ENCODE results near the gene INPP5J.
A peak's percentile ranks its signal among the peaks of the same experiment; 100 is the strongest.
"Not testable (repeated sequence)": the region's sequence is repeated elsewhere in the genome, so short reads cannot be mapped to it uniquely, and the experiment has no call there.

Gene INPP5J

DNA sequence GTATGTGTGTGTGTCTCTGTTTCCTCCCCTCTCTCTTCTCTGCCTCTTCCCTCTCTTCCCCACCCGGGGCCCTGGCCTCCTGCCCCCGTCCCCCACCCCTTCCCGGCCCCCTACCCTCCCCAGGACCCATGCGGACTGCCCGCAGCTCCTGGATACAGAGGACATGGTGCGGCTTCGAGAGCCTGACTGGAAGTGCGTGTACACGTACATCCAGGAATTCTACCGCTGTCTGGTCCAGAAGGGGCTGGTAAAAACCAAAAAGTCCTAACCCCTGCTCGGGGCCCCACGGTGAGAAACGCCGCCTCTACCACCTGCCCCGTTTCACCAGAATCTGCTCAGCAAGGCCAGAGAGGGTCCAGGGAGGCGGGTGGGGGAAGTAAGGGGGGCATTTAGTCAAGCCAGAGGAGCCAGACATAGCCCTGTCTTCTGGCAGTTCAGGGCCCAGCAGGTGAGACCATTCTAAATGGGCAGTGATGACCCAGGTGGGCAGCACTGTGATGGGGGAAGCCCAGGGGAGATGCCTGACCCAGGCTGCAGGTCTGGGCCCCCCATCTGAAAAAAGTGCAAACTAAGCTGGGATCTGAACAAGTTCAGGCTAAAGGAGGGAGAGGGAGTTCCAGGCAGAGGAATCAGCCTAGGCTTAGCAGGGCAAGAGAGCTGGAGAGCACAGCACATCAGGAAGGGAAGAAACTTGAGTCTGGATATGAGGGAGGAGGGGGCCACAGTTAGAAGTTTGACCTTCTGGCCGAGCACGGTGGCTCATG is 21.8 kb upstream of the INPP5J start:
- no peak for DNase-seq (ENCODE audit: low spot score)

DNA sequence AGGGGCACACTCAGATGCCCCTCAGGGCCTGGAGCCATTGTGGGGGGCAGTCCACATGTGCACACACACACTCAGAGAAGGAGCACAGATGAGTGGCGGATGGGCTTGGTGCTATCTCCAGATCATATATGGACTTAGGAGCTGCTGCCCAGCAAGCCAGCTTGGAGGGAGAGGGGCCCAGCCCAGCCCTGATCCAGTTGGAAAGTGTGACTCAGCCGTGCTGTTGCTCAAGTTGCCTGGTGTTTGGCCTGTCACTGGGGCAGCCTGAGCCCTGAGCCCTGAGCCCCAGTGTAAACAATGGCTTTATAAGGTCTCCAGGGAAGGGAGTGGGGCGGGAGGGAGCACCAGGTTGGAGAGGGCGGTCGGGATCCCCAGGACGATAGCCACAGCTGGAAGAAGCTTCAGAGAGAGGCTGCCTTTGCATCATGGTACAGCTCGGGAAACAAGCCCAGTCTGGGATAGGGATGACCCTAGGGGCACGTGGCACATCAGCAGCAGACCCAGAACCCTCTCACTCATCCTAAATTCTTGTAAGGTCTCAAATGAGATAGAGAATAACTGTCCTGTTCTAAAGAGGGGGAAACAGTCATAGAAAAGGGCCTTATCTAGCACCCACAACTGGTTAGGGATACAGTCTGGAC is 20.2 kb upstream of the INPP5J start:
- DNase-seq (ENCODE audit: low spot score): no peak

DNA sequence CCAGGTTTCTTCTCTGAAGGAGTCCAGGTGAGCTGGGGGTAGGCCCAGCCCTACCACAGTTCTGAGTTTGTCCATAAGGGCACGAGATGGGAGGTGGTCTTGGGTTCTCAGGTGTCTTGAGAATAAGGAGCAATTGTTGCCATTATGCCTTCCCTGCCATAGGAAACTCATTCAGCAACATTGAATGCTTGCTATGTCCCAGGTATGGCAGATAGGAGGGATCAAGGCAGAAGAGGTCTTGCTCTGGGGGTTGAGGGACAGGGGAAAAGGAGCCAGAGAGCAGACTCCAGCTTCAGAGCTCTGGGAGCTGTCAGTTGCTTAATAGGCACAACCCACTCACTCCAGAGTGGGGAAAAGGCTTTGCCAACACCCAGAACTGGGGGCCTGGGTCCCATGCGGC is 19.7 kb upstream of the INPP5J start:
- DNase-seq (ENCODE audit: low spot score): no peak

DNA sequence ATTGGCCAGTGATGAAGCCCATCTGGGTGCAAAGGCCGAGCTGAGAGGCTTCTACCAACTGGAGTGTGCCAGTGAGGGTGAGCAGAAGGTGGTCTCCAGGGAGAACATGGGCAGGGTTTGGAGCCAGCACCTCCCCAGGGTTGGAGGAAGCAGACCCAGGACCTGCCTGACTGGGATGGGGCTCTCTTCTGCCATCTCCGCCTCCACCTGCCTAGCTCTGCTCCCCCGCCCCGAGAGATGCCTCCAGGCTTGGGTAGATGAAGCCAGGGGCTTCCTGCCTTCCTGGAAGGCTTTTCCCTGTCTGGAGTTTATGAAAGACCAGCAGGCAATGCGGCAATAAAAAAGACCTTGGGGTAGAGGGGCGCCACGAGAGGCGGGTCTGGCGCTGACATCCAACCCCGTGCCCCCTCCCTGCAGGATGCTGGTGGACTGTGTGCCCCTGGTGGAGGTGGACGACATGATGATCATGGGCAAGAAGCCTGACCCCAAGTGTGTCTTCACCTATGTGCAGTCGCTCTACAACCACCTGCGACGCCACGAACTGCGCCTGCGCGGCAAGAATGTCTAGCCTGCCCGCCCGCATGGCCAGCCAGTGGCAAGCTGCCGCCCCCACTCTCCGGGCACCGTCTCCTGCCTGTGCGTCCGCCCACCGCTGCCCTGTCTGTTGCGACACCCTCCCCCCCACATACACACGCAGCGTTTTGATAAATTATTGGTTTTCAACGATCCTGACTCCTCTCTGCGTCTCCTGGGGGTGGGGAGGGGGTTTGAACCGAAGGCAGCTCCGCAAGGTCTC is 18.7 kb upstream of the INPP5J start:
- DNase-seq (ENCODE audit: low spot score): no peak

DNA sequence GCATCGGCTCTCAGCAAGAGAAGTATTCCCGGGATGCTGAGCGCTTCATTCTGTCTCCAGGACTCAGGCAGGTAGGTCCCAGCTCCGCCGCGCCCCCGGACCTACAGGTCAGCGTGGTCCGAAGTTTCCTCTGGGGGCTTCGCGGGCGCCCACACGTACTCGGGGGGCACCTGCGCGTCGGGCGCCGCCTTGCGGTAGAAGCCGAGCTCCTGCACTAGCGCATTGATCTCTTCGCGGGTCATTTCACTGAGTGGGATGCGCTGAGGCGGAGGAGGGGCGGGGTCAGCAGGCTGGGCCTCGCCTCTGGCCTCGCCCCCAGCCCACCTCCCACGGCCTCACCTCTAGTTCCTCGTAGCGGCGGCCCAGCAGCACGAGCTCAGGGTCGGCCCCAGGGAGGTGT is 17.9 kb upstream of the INPP5J start:
- DNase-seq (ENCODE audit: low spot score): peak; percentile 58

DNA sequence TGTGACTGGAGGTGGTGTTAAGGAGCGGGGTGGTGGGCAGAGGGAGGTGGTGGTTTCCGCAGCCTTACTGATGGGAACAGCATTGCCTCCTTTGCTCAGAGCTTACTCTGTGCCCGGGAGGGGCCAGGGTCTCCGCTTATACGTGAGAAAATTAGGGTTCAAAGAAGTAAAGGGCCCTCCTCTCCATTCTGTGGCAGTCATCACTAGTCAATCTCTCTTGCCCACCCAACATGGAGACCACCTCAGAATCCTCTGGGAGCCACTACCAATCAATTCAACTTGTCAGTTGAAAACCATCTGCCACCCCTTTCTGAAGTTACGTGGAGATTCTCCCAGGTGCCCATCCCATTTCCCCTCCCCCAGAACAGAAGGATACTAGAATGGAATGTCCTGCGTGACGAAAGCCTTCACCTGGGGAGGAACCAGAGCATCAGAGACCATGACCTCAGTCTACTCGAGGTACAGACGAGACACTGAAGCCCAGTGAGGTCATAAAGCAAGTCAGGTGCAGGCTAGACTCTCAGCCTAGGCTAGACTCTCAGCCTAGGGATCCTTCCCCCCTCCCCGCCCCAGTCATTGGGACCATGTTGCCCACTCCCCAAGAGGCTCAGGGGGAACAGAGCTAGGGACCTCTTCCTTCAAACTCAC is 17.4 kb upstream of the INPP5J start:
- no peak for DNase-seq (ENCODE audit: low spot score)

DNA sequence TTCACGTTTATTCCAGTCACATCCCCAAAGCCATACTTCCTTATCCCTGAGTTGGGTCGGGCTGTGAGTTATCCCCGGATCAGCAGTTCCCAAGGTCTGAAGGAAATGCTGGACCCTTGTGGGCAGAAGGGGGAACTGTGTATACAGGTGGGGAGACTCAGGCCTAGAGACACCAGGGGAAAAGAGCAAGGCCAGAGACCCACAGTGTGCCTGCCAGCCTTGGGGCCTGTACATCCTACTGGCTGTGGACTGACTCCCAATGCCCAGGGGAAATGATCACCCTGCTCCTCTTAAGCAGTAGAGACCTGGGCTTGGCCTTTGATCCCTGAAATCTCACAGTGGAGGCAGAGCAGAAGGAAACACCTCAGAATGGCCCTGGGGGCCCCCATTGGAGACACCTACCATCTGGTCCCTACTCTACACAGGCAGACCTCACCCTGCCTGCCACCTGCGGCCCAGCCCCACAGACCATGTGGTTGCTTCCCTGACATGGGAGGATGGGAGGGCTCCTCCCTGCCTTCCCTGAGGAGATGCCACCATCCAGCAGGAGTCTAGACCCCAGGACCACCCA is 16.7 kb upstream of the INPP5J start:
- no peak for DNase-seq (ENCODE audit: low spot score)

DNA sequence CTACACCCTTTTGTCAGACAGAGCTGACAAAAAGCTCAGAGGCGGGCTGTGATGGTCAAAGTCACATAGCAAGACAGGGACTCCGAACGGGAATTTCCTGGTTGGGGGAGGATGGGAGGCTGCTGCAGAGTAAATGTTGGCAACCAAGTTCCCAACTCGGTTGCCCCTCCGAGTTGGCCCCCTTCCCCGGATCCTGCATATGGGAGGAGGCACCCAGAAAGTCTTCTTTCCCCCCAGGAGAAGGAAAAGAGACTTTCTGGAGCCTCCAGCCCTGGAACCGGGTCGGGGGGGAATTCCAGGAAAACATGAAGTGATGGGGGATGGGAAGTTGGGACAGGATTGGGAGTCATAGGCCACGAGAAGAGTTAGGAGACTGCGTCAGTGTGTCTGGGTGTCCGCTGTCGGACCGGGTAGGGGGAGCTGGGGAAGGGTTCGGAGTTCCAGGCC is 16.0 kb upstream of the INPP5J start:
- DNase-seq (ENCODE audit: low spot score): no peak

DNA sequence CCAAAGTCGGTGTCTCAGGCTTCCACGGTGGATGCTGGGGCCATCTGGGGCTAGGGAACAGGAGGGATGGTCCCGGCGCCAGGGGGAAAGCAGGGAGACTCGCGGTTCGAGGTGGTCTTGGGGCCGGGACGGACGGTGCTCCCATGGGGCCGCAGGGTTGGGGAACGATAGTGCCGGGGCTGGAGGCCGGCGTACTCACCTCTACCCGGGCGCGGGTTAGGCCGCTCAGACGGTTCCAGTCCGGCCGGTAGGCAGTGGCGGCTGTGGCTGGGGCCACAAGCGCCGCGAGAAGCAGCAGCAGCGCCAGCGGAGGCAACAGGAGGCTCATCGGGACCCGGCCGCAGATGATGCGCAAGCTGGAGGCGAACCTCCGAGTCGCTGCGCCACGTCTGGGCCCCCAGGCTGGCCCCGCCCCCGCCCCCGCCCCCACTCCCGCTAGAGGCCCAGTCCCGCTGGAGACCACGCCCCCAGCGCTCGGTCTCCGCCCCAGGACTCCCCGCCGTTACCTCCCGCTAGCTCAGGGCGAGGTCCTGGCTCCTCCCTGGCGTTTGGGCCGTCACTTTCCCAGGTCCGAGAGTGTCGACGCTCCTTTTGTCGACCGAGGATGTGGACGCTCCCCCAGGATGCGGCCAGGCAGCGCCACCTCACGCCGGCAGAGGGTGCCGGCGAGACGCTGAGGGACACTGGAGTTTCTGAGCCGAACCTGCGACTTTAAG is 15.4 kb upstream of the INPP5J start, which contains the start of gene SELENOM:
SELENOM (minus strand) TSS at position 391 of the 716 bp plus-strand sequence; CDS start at position 328, 63 bp downstream.
- peak; percentile 93 for DNase-seq (ENCODE audit: low spot score)

DNA sequence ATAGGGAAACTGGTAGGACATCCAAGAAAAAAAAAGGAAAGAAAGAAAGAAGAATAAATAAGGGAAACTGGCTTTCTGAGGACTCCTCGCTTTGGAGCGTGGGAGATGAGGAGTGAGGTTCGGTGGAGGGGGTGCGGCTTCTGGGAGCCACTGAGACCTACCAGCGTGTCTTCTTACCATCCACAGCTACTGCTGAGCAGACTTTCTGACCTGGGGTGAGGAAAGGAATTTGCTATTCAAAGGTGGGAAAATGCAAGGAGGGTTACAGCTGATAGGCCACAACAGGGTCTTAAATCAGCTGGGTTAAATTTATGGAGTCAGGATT is 14.9 kb upstream of the INPP5J start:
- DNase-seq (ENCODE audit: low spot score): no peak

DNA sequence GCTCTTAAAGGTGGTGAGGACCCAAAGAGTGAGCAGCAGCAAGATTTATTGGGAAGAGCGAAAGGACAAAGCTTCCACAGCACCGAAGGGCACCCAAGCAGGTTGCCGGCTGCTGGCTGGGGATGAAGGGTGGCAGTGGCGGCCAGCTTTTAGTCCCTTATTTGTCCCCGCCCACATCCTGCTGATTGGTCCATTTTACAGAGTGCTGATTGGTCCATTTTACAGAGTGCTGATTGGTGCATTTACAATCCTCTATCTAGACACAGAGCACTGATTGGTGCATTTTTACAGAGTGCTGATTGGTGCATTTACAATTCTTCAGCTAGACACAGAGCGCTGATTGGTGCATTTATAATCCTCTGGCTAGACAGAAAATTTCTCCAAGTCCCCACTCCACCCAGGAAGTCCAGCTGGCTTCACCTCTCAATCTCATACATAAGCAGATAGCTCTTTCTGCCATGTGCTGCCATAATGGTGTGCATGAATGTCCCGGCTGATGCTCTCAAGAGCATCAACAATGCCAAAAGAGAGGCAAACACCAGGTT is 10.1 kb upstream of the INPP5J start:
- not testable (repeated sequence) for DNase-seq (ENCODE audit: low spot score)

DNA sequence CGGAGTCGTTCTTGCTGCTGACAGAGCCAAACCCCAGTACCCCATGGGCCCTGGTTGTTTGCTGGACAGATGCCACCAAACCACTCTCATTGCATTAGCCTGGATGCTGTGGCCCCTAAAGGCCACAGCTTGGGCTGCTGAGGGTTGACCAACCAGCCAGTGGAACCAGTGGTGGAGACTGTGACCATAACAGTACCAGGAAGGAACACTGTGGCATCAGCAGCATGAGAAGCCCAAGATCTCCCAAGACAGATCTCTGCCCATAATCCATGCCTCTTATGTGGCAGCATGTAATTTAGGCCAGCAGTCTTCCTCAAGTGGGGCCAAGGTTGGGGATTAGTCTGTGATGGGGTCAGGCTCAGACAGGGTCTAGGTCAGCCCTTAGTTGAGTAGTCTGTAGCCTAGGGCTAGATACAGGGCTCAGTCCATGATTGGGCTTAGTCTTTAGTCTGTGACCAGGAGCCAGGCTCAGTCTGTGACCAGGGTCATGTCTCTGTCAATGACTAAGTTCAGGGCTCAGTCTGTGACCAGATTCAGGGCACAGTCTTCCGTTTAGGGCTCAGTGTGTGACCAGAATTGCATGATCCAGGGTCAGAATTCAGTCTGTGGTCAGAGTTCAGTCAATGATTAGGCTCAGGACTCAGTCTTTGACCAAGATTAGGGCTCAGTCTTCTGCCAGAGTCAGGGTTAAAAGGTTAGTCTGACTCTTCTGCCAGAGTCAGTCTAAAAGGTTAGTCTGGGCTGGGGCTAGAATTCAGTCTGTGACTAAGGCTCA is 4.5 kb upstream of the INPP5J start:
- DNase-seq (ENCODE audit: low spot score): no peak

DNA sequence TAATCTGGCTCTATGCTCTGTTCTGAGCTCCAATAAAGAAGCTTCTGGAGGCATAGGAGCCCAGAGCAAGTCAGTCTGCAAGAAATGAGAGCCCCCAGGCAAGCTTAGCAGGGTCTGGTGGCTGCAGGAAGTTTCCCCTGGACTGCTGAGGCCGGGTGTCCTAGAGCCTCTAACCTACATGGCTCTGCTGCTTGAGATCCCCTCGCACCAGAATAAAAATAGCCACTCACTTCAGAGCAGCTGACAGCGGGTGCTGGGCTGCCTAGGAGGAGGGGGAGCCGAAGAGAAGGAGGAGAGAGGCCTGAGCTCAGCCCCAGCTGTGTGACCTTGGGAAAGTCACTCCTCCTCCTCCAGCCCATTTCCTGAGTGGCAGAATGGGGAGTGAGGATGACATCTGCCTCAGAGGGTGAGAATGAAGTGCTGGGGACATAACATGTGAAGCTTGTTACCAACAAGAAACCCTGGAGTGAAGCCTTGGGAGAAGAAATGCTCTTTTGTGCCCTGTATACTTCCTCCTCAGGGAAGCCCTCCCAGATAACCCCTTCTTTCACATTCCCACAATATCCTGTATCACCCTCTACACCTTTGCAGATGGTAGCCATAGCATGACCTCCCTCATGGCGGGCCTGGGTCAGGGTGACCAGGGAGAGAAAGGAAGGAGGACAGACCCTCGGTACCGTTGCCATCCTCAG is 3.6 kb upstream of the INPP5J start:
- DNase-seq (ENCODE audit: low spot score): no peak

DNA sequence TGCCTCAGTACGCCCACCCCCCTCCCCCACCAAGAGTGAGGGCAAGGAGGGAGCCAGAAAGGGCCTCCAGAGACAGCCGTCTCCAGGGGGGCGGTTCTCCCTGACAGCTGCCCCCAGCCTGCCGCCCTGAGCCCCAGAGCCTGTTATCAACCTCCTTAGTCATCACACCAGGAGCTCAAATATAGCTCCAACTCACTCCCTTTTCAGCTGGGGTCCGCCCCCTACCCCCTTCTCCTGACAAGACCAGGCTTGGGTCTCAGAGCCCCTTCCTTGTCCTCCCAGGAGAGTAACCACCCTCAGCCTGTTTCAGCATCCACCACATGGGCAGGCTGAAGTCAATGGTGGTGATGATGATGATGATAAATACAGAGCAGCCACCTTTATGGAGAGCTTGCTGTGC is 2.5 kb upstream of the INPP5J start:
- no peak for DNase-seq (ENCODE audit: low spot score)

DNA sequence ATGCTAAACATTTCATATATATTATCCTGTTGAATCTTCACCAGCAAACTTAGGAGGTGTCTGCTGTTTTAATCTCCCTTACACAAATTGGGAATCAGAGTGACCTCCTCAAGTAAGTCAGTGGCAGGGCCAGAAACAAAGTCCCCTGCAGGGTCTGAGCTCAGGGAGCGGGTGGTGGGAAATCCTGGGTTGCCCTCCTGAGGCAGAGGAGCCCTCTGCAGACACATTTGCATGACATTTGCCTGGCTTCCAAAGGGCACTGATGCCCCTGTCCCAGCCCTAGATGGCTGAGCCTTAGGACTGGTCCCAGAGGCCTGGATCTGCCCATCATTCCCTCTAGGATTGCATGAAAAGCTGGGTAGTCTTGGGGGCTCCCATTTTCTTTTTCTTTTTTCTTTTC is 2.1 kb upstream of the INPP5J start:
- no peak for DNase-seq (ENCODE audit: low spot score)

DNA sequence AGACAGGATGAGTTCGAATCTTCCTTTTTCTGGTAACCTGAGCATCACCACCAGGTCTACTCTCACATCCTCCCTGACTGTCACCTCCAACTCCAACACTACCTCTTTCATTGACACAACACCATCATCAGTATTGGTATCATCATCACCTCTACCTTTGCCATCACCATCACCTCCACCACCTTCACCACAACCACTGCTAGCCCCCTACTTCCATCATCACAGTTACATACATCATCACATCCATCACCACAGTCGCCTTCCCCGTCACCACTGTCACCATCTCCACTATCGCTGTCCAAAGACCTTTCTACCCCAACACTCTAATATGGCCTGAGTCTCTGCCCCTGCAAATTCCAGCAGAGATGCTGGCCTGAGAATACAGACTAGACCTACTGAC is 1.4 kb upstream of the INPP5J start:
- DNase-seq (ENCODE audit: low spot score): no peak

DNA sequence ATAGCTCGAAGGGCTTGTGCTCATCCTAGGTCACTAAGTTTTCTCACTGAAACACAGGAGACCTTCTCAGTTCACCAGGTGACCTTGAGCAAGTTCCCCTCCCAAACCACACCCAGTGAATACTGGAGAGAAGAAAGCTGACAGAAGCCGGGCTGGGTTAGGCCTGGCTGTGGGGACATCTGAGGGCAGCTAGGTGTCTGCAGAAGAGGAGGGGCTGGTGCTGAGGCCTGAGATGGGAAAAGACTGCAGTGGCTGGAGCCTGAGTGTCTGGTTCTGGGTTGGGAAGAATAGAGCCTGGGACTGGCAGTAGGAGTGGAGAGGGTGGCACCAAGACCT is 602 bp upstream of the INPP5J start:
- no peak for DNase-seq (ENCODE audit: low spot score)

DNA sequence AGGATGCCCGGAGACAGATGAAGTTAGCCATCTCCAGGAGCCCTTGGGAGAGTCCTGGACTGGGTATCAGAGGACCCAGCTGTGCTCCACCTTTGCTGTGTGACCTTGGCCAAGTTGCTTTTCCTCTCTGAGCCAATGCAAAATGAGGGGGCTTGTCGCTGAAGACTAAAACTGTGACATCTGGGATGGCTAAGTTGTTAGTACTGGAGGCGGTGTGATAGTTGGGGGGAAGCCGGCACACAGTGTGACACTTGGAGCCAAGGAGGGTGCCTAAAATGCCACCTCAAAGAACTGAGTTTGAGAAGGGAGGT is 481 bp downstream of the INPP5J start:
- DNase-seq (ENCODE audit: low spot score): no peak

DNA sequence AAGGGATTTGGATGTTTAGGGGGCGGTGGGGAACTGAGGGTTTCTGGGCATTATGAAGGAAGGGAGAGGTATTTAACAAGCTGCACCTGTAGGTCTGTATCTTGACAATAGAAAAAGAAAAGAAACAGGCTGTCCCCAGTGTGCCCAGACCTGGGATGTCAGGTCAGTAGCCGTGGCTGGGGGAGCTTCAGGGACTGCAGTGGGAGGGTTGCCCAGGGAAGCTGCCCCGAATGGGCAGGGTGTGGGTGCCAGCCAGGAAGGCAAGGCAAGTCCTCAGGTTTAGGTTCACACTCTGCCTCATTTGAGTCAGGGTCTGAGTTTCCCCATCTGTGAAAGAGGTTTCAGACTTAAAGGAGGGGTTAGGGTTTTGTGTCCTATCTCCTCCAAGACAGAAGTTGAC is 1.5 kb downstream of the INPP5J start:
- DNase-seq (ENCODE audit: low spot score): no peak

DNA sequence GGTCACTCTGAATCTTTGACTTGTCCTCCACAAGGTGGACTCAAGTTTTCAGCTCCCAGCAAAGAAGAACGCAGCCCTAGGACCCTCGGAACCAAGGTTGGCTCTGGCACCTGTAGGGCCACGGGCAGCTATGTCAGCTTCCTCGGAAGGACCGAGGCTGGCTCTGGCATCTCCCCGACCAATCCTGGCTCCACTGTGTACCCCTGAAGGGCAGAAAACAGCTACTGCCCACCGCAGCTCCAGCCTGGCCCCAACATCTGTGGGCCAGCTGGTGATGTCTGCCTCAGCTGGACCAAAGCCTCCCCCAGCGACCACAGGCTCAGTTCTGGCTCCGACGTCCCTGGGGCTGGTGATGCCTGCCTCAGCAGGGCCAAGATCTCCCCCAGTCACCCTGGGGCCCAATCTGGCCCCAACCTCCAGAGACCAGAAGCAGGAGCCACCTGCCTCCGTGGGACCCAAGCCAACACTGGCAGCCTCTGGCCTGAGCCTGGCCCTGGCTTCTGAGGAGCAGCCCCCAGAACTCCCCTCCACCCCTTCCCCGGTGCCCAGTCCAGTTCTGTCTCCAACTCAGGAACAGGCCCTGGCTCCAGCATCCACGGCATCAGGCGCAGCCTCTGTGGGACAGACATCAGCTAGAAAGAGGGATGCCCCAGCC is 2.2 kb downstream of the INPP5J start:
- no peak for DNase-seq (ENCODE audit: low spot score)
